ENCODE data around the gene ATP5PO. TPM values are rescaled to one million over a fixed set of nuclear protein-coding genes. Genes with fewer than 3 reads are reported as not detected.
A peak's percentile ranks its signal among the peaks of the same experiment; 100 is the strongest.
"Not testable (repeated sequence)": the region's sequence is repeated elsewhere in the genome, so short reads cannot be mapped to it uniquely, and the experiment has no call there.

ATP5PO gene
- total RNA-seq, 4 donors from 2014 or later = 133 to 311 (median 214) TPM

DNA sequence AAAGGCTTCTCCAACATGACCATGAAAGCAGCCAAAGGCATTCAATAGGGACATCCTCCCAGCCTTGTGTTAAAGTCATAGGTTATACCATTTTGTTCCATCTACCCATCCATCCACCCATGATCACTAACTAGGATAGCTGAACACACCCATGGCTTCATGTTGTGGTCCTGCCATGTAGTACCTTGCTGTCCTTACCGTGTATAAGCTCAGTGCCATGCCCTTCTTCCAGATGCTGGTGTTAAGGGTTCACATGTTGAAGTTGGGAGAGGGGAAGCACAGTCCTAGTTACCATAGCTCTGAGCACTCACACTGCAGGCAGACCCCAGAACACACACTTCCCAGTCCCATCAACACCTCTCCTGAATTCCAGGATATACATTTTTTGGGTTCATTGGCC, 51.5 kb downstream of the ATP5PO start:
- H3K27ac ChIP-seq = no peak overlapping the region
- 83 to 100% methylated on average over 1 of the region's 1 CpG for WGBS, 2 donors (ENCODE audit: low coverage in 1 of 2)
- H3K27me3 ChIP-seq = no peaks in the 10 kb centered on the region
- peaks cover 0 to 5% (median 0%) of the 10 kb centered on the region in 3 donors for H3K4me1 ChIP-seq
- TF ChIP-seq, protein P1, sequence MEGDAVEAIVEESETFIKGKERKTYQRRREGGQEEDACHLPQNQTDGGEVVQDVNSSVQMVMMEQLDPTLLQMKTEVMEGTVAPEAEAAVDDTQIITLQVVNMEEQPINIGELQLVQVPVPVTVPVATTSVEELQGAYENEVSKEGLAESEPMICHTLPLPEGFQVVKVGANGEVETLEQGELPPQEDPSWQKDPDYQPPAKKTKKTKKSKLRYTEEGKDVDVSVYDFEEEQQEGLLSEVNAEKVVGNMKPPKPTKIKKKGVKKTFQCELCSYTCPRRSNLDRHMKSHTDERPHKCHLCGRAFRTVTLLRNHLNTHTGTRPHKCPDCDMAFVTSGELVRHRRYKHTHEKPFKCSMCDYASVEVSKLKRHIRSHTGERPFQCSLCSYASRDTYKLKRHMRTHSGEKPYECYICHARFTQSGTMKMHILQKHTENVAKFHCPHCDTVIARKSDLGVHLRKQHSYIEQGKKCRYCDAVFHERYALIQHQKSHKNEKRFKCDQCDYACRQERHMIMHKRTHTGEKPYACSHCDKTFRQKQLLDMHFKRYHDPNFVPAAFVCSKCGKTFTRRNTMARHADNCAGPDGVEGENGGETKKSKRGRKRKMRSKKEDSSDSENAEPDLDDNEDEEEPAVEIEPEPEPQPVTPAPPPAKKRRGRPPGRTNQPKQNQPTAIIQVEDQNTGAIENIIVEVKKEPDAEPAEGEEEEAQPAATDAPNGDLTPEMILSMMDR (IDR thresholded peaks at IDR 0.05) = no peak
- TF ChIP-seq POLR2AphosphoS5 (IDR thresholded peaks at IDR 0.05) (no peak), EP300 (IDR thresholded peaks at IDR 0.05) (no peak), POLR2A (IDR thresholded peaks at IDR 0.05) (no peak)
- no peak overlapping the region for H3K4me3 ChIP-seq
- no peaks in the 10 kb centered on the region for H3K9me3 ChIP-seq
- no peak for ATAC-seq
- H3K36me3 ChIP-seq = no peaks in the 10 kb centered on the region

DNA sequence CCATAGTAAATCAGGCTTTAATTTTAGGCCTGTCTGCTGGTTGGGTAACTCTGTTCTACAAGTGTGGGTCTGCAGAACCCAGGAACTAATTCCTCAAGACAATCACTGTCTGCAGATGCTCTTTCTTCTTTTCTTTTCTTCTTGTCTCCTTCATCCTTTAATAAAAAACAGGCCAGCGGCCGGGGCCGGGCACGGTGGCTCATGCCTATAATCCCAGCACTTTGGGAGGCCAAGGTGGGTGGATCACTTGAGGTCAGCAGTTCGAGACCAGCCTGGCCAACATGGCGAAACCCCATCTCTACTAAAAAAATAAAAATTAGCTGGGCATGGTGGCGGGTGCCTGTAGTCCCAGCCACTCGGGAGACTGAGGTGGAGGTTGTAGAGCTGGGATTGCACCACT, 52.4 kb downstream of the ATP5PO start:
- H3K27me3 ChIP-seq, H3K9me3 ChIP-seq, H3K27ac ChIP-seq, H3K4me3 ChIP-seq, H3K36me3 ChIP-seq, ATAC-seq: not testable (repeated sequence)
- WGBS, 2 donors (ENCODE audit: low coverage in 1 of 2) = no CpG with 5 or more reads among the region's 8 CpGs
- peaks cover 0 to 14% (median 0%) of the 10 kb centered on the region in 3 donors for H3K4me1 ChIP-seq

DNA sequence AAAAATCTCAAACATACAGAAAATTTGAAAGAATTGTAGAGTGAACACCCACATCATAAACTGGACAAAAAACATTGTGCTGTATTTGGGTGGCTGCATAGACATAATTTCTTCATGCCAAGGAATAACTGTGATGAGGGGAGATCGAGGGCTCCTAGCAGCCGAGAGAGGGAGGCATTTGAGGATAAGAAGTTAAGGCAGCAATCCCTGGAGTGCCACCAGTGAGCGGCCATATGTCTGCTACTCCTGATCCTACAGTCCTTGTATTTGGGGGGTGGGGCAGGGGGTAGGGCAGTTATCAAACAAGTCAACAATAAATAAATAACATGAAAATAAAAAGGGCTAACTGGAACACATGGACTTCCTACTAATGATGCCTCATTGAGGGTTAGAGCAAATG, 54.5 kb downstream of the ATP5PO start:
- 72 to 88% methylated on average over 3 of the region's 3 CpGs for whole genome bisulfite sequencing, 2 donors (ENCODE audit: low coverage in 1 of 2)
- Histone ChIP-seq H3K27ac (no peak overlapping the region), H3K4me1 (peaks cover 0 to 16% (median 0%) of the 10 kb centered on the region in 3 donors), H3K9me3 (no peaks in the 10 kb centered on the region), H3K27me3 (no peaks in the 10 kb centered on the region), H3K4me3 (no peak overlapping the region), H3K36me3 (no peaks in the 10 kb centered on the region)
- no peak for ATAC-seq
- TF ChIP-seq POLR2A (IDR thresholded peaks at IDR 0.05) = no peak

DNA sequence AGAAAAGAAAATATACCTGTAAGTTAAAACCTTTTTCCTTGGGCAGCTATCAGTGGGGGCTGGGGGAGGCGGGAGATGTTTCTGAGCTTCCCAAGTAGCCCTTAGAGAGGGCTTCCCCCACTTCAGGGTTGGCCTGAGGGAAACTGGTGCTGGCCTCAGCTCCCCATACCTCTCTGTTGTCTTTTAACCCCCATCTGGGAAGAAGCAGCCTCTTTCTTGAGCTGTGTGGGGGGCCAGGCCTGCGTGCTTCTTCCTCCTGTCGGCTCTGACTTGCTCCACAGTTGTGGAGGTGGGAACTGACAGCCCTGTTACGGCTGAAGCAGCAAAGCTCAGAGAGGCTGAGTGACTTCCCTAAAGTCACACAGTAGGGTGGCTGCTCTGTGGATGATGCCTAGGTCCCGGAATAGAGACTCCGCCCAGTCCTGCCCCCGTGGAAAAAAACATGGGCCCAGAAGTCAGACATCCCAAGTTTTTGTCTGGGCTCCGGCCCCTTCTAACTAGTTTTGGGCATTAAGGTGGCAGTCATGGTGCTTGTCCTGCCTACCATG, 55.2 kb downstream of the ATP5PO start:
- ATAC-seq = no peak
- H3K27ac ChIP-seq = no peak overlapping the region
- H3K4me1 ChIP-seq = peaks cover 0 to 16% (median 0%) of the 10 kb centered on the region in 3 donors
- WGBS, 2 donors (ENCODE audit: low coverage in 1 of 2) = 83% methylated on average over 3 of the region's 8 CpGs; no CpG with 5 or more reads in 1 of the 2 donors
- no peak overlapping the region for H3K4me3 ChIP-seq
- no peaks in the 10 kb centered on the region for H3K27me3 ChIP-seq
- TF ChIP-seq EP300 (IDR thresholded peaks at IDR 0.05) (no peak), POLR2A (IDR thresholded peaks at IDR 0.05) (no peak), POLR2AphosphoS5 (IDR thresholded peaks at IDR 0.05) (no peak)
- TF ChIP-seq, protein P1 (IDR thresholded peaks at IDR 0.05) = no peak
- H3K9me3 ChIP-seq = no peaks in the 10 kb centered on the region
- H3K36me3 ChIP-seq = no peaks in the 10 kb centered on the region

DNA sequence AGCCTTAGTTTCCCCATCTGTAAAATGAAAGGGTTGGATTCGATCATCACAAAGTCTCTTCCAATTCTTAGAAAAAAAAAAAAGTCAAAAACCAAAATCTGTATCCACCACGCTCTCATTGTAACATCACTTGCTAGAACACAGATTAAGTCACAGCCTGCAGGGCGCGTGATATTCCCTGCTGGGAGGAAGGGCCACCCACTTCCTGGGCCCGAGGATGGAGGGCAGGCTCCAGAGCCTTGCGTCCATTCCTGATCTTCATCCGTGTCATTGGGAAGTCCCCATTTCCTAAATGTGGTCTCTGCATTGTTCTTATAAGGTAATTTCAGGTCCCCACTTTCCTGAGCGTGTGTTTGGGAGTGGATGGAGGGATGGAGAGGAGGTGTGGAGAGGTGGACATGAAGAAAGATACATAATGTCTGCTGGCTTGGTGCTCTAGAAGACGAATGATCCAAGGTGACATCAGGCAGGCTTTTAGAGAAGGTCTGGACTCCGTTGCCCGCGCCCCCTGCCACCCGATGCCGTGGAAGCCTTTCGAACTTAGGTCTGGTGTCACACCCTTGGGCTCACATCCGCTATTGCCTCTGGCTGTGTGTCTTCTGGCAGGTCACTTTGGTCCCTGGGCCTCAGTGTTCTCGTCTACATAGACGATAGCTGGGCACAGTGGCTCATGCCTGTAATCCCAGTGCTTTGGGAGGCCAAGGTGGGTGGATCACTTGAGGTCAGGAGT, 56.1 kb downstream of the ATP5PO start:
- 82 to 83% methylated on average over 9 to 15 of the region's 18 CpGs for WGBS, 2 donors (ENCODE audit: low coverage in 1 of 2)
- TF ChIP-seq, protein P1 (IDR thresholded peaks at IDR 0.05) = no peak
- Histone ChIP-seq H3K4me3 (no peak overlapping the region), H3K27ac (peak overlapping the region in 2 of 4 donors; percentile 12 to 15), H3K36me3 (no peaks in the 10 kb centered on the region), H3K4me1 (peaks cover 0 to 16% (median 0%) of the 10 kb centered on the region in 3 donors), H3K9me3 (no peaks in the 10 kb centered on the region), H3K27me3 (no peaks in the 10 kb centered on the region)
- ATAC-seq = no peak
